Hepatocyte (in vitro differentiated cells): Measurements from ENCODE around the gene IKZF1. TPM values are rescaled to one million over a fixed set of nuclear protein-coding genes. Genes with fewer than 3 reads are reported as not detected.

Source experiments
- DNase-seq: peaks from one replicate; pipeline ENCODE4 v3.0.0-alpha.2; 2016; ENCODE audit warnings: low spot score
- H2AFZ ChIP-seq: fragments of 200-600 bp; sonication (generic); 2 replicates; pipeline ENCODE4 v1.6.0; 2016; ENCODE audit warnings: antibody characterized with exemption, mild to moderate bottlenecking
- H3K27ac ChIP-seq: fragments of 200-600 bp; sonication (generic); 2 replicates; pipeline ENCODE4 v1.5.1; 2016; ENCODE audit warnings: mild to moderate bottlenecking
- H3K27me3 ChIP-seq: fragments of 200-600 bp; sonication (generic); 2 replicates; pipeline ENCODE4 v1.6.1; 2016
- H3K36me3 ChIP-seq: fragments of 200-600 bp; sonication (generic); replicated peaks from 2 replicates; pipeline ENCODE4 v1.5.1; 2016; ENCODE audit warnings: low read depth; ENCODE audit not compliant: insufficient read depth
- H3K4me1 ChIP-seq: fragments of 200-600 bp; sonication (generic); 2 replicates; pipeline ENCODE4 v1.5.1; 2016; ENCODE audit warnings: mild to moderate bottlenecking, moderate library complexity; ENCODE audit not compliant: insufficient read depth
- H3K4me2 ChIP-seq: fragments of 200-600 bp; sonication (generic); 2 replicates; pipeline ENCODE4 v1.6.0; 2016
- H3K4me3 ChIP-seq: fragments of 200-600 bp; sonication (generic); 2 replicates; pipeline ENCODE4 v1.5.1; 2016; ENCODE audit warnings: mild to moderate bottlenecking
- H3K79me2 ChIP-seq: fragments of 200-600 bp; sonication (generic); 2 replicates; pipeline ENCODE4 v1.6.0; 2017; ENCODE audit warnings: mild to moderate bottlenecking
- H3K9me2 ChIP-seq: fragments of 200-600 bp; sonication (generic); replicated peaks from 2 replicates; pipeline ENCODE4 v1.6.0; 2017; ENCODE audit warnings: mild to moderate bottlenecking; ENCODE audit not compliant: insufficient read depth
- H3K9me3 ChIP-seq: fragments of 200-600 bp; sonication (generic); 2 replicates; pipeline ENCODE4 v1.5.1; 2016; ENCODE audit warnings: low read depth, mild to moderate bottlenecking
- H4K20me1 ChIP-seq: fragments of 200-600 bp; sonication (generic); 2 replicates; pipeline ENCODE4 v1.6.0; 2016; ENCODE audit warnings: mild to moderate bottlenecking; ENCODE audit not compliant: insufficient read depth, poor library complexity, severe bottlenecking
- EZH2 ChIP-seq: fragments of 200-600 bp; sonication (generic); IDR thresholded peaks from 2 replicates; pipeline ENCODE4 v1.6.1; 2016; ENCODE audit warnings: antibody characterized with exemption, mild to moderate bottlenecking, borderline replicate concordance
- EZH2phosphoT487 ChIP-seq: fragments of 200-600 bp; sonication (generic); IDR thresholded peaks from one replicate; pipeline ENCODE4 v1.6.1; 2018; ENCODE audit warnings: antibody characterized with exemption, mild to moderate bottlenecking, low read depth, moderate library complexity; ENCODE audit not compliant: unreplicated experiment, severe bottlenecking
- WGBS: methylation state at CpG from one replicate; pipeline ENCODE4 v1.1.6; 2016; ENCODE audit warnings: low lambda C conversion rate; ENCODE audit errors: missing lambda C conversion rate; 5-methylcytosine and 5-hydroxymethylcytosine counted together
- polyA plus RNA-seq: library from polyadenylated mRNA; unstranded; fragments of >200 nt; fragmentation: Nextera tagmentation; extraction: Ambion mirVana; gene quantifications from 2 replicates; pipeline ENCODE4 v1.2.1, GENCODE V29; 2016
- total RNA-seq: library from RNA; depleted of rRNA; stranded (reverse); fragments of >200 nt; gene quantifications from 2 replicates; pipeline ENCODE4 v1.2.3, GENCODE V29; 2014
- TF ChIP-seq, protein P1 (sequence below): fragments of 200-600 bp; sonication (generic); IDR thresholded peaks from 2 replicates; pipeline ENCODE4 v1.5.1; 2016; ENCODE audit warnings: antibody characterized with exemption, mild to moderate bottlenecking; ENCODE audit not compliant: poor library complexity

Gene IKZF1
- total and polyA plus RNA-seq, 2 experiments from 2014 or later, result 0.16 to 0.47 TPM

DNA sequence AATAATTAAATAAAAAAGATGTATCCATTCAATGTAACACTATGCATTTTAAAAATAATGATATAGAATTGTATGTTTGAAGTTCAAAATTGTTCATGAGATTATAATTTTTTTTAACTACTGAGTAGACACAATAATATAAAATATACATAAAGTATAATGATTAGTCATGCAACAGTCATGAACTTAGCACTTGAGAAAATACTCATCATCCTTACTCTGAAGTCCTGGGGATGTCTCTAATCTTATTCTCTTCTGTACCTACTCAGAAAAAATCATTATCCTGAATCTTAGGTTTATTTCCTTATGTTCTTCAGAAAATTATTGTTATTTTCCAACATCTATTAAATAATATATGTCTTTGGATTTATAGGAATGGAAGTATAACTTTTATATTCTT is 26.4 kb upstream of the IKZF1 start:
- H3K27ac ChIP-seq, result no peak overlapping the region
- no peaks in the 10 kb centered on the region for H3K36me3 ChIP-seq
- no peaks in the 10 kb centered on the region for H3K27me3 ChIP-seq
- H3K4me1 ChIP-seq, result no peaks in the 10 kb centered on the region
- H3K4me2 ChIP-seq, result no peak overlapping the region
- H3K79me2 ChIP-seq, result no peaks in the 10 kb centered on the region
- no peaks in the 10 kb centered on the region for H3K9me3 ChIP-seq
- H4K20me1 ChIP-seq, result no peaks in the 10 kb centered on the region
- DNase-seq, result no peak
- H3K9me2 ChIP-seq, result no peaks in the 10 kb centered on the region
- H3K4me3 ChIP-seq, result no peak overlapping the region
- no peak overlapping the region for H2AFZ ChIP-seq
- TF ChIP-seq EZH2phosphoT487 (no peak), EZH2 (no peak)
- TF ChIP-seq, protein P1, sequence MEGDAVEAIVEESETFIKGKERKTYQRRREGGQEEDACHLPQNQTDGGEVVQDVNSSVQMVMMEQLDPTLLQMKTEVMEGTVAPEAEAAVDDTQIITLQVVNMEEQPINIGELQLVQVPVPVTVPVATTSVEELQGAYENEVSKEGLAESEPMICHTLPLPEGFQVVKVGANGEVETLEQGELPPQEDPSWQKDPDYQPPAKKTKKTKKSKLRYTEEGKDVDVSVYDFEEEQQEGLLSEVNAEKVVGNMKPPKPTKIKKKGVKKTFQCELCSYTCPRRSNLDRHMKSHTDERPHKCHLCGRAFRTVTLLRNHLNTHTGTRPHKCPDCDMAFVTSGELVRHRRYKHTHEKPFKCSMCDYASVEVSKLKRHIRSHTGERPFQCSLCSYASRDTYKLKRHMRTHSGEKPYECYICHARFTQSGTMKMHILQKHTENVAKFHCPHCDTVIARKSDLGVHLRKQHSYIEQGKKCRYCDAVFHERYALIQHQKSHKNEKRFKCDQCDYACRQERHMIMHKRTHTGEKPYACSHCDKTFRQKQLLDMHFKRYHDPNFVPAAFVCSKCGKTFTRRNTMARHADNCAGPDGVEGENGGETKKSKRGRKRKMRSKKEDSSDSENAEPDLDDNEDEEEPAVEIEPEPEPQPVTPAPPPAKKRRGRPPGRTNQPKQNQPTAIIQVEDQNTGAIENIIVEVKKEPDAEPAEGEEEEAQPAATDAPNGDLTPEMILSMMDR, result no peak

DNA sequence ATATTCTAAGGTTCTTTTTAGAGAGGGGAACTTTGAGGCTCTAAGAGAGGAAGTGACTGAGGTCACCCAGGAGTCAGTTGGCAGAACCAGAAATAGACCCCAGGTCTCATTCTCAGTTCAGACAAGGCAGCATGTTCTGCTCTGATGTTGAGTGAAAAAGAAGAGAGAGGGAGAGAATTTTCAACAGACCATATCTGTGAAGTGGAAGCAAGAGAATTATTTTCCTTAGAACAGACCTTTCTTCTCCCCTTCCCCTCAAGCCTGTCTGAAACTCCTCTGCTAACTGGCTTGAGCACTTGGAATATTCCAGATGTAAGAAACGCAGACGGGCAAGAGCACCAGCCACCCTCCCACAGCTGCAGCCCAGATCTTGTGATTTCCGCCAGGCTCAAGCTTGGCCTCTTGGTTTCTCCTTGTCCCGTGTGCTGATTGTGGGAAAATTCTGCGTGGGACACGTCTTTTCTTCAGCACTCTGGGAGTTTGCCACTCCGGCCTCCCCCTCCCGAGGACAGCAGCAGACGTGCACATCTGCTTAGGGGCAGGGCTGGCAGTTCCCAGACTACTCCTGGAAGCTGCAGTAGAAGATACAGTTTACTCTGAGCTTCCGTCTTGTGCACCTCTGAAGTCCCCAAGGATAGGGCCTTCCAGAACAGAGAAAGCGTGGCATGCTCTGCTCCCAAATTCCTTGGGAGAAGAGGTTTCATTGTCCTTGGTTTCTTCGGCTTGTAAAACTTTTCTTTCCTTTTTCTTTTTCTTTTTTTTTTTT is 22.7 kb upstream of the IKZF1 start:
- no peaks in the 10 kb centered on the region for H3K36me3 ChIP-seq
- no peaks in the 10 kb centered on the region for H3K79me2 ChIP-seq
- no peak overlapping the region for H2AFZ ChIP-seq
- no peak overlapping the region for H3K4me2 ChIP-seq
- H3K27me3 ChIP-seq, result no peaks in the 10 kb centered on the region
- H4K20me1 ChIP-seq, result no peaks in the 10 kb centered on the region
- WGBS, result 80% methylated on average over 12 of the region's 12 CpGs
- no peaks in the 10 kb centered on the region for H3K9me3 ChIP-seq
- DNase-seq, result no peak
- H3K9me2 ChIP-seq, result no peaks in the 10 kb centered on the region
- TF ChIP-seq EZH2phosphoT487 (no peak), EZH2 (no peak)
- TF ChIP-seq, protein P1, result no peak
- H3K4me1 ChIP-seq, result no peaks in the 10 kb centered on the region
- H3K4me3 ChIP-seq, result no peak overlapping the region
- no peak overlapping the region for H3K27ac ChIP-seq

DNA sequence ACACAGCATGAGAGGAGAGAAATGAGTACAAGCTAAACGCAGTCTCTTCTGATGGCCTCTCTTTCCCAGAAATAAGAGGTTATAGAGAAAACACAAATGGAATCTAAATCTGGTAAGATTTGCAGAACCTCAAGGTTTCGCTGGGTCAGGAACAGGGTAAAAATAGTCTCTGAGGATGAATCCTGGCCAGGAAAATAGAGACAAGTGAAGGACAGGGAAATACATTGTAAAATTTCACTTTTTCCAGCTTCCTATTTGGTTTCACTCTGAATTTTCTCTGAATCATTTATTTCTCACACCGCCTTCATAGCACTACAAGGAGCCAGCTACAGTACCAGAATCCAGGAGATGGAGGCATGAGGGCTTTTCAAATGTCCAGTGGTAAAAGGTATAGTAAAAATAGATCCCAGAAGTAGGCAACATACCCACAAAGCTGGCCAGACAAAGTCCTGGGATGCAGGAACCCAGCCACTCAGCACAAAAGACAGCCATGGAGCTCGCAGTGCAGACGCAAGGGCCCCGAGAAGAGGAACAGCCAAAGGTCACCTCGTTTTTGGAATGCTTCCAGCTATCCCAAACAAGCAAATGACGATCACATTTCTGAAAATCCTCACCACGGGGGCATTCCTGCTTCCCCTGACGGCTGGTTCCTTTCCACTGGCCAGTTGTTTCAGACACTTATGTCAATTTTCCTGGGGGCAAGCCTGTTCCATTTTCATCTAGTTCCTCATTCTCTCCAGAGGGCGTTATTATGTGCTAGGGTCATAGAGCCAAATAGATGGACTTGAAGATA is 21.5 kb upstream of the IKZF1 start:
- Histone ChIP-seq H3K27ac (no peak overlapping the region), H3K9me3 (no peaks in the 10 kb centered on the region), H3K4me3 (no peak overlapping the region), H3K9me2 (no peaks in the 10 kb centered on the region), H4K20me1 (no peaks in the 10 kb centered on the region), H3K79me2 (no peaks in the 10 kb centered on the region), H3K27me3 (no peaks in the 10 kb centered on the region), H3K4me1 (no peaks in the 10 kb centered on the region), H2AFZ (no peak overlapping the region), H3K36me3 (no peaks in the 10 kb centered on the region), H3K4me2 (no peak overlapping the region)
- DNase-seq, result no peak
- TF ChIP-seq, protein P1, result no peak
- TF ChIP-seq EZH2 (no peak), EZH2phosphoT487 (no peak)
- WGBS, result 80% methylated on average over 11 of the region's 11 CpGs
